ENCODE data around the gene STAT4.
"Not testable (repeated sequence)": the region's sequence is repeated elsewhere in the genome, so short reads cannot be mapped to it uniquely, and the experiment has no call there.

STAT4 gene

DNA sequence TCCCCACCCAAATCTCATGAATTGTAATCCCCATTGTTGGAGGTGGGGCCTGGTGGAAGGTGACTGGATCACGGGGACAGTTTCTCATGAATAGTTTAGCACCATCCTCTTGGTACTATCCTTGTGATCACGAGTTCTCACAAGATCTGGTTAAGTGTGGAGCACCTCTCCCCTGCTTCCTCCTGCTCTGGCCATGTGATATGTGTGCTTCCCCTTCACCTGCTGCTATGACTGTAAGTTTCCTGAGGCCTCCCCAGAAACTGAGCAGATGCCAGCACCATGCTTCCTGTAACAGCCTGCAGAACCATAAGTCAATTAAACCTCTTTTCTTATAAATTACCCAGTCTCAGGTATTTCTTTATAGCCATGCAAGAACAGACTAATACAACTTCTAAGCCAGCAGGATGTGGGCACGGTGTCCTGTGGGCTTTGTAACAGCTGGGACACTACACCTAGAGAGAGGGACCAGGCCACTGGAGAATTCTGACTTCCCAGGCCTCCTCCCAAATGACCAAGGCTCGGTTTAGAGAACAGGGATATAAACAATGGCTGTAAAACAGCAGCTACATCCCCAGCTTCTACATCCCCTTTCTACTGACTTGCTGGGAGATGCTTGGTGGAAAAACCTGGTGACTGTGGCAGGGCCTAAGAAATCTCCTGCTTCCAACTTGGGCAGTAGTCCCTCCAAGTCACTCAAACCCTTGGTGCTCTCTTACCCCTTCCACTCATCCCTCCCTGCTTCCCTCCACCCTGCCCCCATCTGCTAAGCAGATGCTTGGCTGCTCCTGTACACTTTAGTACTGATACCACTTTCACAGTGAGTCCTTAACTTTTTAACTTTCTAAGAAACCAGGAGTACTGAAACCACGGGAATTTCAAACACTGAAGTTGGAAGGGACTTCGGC lies 147.1 kb downstream of the STAT4 start:
- intact Hi-C loops (cut with DNase I), result no loop called here
- DNase-seq, result no peak

DNA sequence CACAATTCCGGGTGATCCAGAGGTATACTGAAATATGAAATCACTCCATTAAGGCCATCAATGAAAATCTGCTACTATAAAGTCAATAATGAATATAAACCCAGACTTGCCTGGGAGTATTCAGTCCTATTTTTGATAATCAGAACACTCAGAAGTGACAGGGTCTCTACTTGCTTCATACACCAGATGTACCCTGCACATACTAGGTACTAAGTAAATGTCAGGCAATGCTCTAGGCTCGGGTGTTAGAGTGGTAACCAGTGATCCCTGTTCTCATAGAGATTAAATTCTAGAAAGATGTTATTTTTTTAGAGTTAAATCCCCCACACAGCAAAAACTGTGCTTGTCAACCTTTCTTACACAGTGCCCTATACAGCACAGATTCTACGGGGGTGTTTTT lies 149.2 kb downstream of the STAT4 start:
- intact Hi-C loops (cut with DNase I), result no loop called here
- no peak for DNase-seq

DNA sequence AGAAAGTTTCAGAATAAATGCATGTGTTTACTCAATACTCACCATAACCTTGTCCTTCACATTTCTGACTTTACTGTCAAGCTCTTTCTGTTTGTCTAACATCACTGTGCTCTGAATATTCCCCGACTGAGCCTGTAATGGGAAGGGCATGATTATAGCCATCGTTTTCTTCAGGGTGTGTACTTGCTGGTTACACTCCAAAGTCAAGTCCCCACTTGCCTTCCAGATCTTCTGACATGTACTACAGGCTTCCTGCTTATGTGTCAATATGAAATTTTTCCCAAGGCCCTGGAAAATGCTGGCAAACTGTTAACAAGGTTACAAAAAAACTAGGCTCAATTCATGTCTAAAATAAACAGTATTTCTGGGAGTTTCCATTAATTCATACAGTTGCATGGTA lies 149.8 kb downstream of the STAT4 start:
- intact Hi-C loops (cut with DNase I), result no loop called here
- no peak for DNase-seq

DNA sequence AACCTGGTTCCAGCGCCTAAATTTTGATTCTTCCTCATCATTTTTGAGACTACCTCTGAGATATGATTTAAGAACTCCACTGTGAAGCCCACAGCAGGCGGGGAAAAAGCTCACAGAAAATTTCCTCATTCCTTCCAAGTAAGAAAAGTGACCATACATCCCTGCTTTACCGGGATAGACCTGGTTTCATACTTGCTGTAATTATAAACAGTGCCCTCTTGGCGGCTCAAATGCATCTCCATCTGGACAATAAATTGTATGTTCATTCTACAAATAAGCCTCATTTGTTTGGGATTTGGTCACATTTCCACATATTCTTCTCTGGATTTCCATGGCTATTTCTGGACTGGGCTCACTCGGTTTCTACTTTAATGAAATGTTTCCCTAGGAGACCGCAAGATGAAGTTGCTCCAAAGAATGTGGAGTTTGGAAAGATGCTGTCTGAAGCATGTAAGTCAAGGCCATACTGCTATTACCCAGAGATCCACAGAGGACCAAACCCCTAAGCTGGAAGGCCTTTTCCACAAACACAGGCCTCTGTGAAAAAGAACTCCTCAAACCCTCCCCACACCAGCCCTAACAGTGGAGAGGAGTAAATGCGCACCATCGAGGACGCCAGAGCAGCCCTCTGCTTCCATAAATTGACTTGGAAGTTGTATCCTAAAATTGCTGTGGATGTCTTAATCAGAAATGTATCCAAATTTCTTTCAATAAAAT lies 150.7 kb downstream of the STAT4 start:
- DNase-seq, result no peak
- intact Hi-C loops (cut with DNase I), result no loop called here

DNA sequence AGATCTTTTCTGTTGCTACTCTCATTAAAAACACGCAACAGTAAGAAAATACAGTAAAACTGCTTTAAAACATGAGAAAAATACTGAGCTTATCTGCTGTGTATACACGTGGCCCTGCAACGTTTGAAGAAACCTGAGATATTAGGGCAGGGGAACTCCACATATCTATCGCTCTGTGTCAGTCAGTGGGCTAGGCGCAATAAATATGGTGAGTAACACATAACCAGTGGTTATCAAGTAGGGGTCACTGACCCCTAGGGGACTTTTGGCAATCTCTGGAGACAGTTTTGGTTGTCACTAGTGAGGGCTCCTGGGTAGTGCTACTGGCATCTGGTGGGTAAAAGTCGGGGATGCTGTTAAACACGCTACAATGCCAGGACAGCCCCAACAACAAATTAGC lies 151.7 kb downstream of the STAT4 start:
- intact Hi-C loops (cut with DNase I), result no loop called here
- no peak for DNase-seq

DNA sequence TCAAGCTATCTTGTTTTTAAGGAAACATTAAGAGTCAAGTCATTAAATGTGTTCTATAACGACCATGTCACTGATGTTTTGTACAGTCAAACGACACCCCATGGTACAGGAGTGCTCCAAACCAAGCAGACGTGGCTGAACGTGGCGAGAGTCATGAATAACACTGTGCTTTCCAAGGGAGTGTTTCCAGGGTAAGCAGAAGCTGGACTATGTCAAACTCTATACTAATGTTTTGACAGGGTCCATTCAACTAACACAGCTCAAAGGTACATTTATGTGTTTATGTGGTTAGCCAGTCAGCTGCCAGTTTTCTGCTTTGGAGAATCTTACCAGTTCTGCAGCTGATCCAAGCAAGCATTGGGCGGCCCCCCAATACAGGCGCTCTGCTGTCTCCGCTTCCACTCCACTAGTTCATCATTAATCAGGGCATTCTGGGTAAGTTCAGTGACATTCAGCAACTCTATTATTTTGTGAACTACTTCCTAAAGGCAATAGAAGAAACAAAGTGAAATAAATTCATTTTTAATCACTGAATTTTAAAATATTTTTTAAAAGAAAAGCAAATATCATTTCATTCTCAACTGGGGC lies 153.2 kb downstream of the STAT4 start:
- DNase-seq, result no peak
- intact Hi-C loops (cut with DNase I), result no loop called here

DNA sequence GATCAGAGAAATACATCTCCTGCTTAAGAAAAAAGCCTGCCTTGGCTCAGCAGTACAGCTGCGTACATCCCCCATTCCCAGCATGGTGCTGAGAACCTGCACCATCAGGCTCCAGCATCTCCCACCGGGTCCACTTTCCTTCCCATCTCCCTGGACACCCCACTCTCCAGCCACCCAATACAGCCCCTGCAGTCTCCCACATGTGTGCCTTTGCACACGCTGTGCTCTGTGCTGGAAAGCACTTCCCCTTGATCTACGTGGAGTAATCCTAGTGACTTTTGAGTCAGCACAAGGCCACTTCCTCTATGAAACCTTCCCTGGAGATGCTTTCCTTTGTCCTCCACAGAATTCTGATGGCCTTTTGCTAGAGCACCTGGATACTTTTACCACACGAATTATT lies 153.8 kb downstream of the STAT4 start:
- DNase-seq, result no peak
- intact Hi-C loops (cut with DNase I), result no loop called here

DNA sequence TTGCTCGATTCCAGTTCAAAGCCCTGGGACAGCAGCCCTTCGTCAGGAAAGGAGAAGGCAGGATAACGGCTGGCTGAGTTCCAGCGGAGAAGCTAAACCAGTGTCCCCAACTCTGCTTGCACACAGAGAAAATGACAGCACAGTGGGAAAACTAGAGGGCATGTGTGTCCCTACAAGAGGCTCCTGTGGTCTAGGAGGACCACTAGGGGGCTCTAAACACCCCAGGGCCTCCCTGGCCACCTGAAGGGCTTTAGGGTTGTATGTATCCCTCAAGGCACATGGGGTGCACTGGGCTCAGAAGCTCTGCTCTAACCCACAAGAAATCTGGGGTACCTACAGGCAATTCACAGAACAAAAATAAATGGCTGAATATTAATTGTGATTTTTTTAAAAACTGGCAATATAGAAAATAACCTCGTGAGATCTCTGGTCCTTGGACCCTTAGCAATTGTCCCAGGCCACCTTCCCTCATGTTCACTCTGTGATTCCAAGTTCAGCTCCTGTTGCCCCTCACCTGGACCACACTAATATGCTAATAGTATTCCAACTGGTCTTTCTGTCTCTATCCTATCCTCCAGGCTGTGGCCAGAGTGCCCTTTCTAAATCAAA lies 154.4 kb downstream of the STAT4 start:
- DNase-seq, result peak in 2 of 10 donors; percentile 16 to 82
- intact Hi-C loops (cut with DNase I), result no loop called here

DNA sequence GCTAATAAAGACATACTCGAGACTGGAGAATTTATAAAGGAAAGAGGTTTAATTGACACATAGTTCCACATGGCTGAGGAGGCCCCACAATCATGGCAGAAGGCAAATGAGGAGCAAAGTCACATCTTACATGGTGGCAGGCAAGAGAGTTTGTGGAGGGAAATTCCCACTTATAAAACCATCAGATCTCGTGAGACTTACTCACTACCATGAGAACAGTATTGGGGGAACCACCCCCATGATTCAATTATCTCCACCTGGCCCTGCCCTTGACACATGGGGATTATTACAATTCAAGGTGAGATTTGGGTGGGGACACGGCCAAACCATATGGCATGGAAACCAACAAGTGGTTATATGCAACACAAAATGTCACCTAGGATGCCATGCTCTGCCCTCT lies 155.5 kb downstream of the STAT4 start:
- intact Hi-C loops (cut with DNase I); DNase-seq: not testable (repeated sequence)

DNA sequence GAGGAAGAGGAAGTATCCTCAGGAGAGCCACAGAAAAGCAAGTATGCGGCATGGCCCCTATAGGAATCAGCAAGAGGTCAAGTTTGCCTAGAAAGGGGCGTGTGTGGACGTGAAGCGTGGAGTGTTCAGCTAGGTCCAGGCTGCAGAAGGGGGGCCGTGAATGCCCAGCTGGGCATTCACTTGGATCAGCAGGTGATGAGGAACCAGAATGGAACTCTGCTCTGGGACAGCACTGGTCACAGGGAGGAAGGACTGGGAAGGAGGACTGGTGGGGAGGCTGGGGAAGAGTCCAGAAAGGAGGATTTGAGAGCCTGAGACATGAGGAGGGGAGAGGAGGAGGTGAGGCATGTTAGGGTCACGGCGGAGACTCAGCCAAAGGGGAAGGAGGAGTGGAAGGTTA lies 156.6 kb downstream of the STAT4 start:
- intact Hi-C loops (cut with DNase I), result no loop called here
- DNase-seq, result no peak

DNA sequence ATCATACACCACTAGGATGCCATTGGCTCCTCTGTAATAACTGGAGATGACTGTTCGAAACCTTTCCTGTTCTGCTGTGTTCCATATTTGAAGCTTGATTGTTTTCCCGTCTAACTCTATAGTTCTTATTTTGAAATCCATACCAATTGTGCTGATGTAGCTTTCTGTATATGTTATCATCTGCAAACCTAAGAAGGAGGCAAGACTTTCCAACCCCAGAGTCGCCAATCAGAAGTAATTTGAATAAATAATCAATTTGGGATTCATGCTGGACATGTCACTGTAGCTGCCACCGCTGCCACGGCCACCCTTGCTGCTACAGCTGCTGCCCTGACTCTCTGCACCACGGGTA lies 157.5 kb downstream of the STAT4 start:
- intact Hi-C loops (cut with DNase I), result no loop called here
- DNase-seq, result no peak

DNA sequence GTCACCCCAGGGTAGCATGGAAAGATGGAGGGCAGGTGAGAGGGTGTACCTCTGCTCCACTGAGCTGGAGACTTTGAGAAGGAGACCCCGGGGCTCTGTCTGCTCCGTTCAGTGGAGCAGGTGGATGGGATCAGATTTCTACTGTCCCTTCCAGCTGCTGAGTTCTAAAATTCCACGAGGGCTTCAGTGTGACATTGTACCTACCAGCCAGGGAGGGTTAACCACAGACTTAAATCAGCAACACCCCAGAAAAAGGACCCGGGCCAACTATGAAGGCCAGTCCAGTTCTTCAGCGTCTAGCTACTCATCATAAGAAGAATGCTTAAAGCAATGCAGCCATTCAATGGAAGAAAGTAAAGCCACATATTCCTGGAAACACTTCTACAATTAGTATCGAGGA lies 160.7 kb downstream of the STAT4 start:
- intact Hi-C loops (cut with DNase I), result no loop called here
- DNase-seq, result no peak

DNA sequence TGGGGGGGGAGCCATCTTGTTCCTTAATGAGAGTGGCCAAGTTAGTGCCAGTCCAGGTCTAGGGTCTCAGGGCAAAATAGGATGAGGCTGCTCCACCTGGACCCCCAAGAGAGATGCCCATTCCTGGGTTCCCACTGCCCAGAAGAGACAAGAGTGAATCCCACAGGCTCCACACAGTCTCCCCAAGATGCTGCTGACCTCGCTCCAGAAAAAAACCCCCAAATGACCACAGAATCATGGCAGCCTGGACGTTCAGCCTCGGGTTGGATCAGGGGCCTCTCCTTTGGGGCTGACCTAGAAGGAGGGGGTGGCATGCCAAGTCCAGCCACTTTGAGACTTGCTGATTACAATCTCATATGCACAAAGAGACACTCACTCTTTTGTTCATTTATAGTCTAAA lies 161.9 kb downstream of the STAT4 start:
- intact Hi-C loops (cut with DNase I), result no loop called here
- no peak for DNase-seq

DNA sequence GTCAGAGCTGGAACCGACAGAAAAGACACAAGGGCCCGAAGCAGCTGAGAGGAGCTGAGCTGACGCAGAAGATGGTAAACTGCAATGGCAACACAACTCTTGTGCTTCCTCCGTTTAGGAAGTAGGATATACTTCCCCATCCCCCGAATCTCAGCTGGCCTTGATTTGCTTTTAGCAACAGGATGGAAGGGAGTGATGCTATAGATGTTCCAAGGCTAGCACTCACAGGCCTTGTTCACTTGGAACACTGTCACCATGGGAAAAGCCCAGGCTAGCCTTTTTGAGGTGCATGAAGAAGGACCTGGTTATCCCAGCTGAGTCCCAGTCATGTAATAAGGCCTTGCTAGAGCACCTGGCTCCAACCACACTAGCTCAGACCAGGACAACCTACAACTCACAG lies 162.9 kb downstream of the STAT4 start:
- intact Hi-C loops (cut with DNase I), result no loop called here
- DNase-seq, result no peak

DNA sequence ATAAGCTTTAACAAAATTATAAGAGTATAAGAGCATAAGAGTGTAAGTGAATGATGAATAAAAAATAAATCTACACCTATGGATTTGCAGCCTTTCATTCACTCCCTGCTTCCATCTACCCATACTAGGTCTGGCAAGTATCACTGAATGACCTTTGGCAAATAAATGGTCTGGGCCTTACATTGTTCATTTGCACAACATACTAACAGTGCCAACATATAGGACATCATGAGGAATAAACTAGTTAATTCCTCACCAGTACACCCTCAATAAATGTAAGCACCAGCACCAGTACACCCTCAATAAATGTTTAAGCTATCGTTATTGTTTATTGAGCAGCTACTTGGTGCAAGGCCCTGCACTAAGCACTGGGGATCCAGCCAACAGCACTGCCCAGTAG lies 163.7 kb downstream of the STAT4 start:
- intact Hi-C loops (cut with DNase I), result no loop called here
- DNase-seq, result no peak

DNA sequence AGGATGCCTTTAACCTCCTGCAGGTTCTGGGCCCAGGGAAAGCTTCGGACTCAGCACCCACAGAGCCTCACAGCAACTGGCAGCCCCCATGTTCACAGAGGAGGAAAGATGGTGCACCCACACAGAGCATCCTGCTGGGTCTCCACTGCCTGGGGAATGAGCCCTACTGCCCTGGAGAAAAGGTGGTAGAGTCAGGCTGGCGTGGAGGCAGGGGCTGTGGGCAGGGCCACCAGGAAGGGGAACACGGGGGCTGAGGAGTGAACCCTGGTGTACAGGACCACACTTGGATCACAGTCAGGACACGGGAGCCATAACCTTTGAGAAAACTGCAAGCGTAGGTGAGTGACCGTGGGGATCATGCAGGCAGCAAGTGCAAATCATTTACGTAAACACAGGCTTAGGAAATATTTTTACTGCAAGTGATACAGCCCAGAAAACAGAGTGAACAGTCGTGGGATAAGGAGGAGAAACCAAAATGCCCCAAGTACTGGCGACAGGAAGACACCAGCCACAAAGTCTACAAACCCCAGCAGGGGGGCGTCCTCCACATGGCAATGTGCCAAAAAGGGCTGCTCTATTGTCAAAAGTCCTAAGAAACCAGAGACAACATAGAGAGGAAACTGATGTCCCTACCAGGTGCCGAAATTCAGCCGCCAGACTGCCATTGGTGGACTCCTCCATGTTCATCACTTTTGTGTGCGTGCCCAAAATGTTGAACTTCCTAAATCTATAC lies 164.4 kb downstream of the STAT4 start:
- intact Hi-C loops (cut with DNase I), result no loop called here

DNA sequence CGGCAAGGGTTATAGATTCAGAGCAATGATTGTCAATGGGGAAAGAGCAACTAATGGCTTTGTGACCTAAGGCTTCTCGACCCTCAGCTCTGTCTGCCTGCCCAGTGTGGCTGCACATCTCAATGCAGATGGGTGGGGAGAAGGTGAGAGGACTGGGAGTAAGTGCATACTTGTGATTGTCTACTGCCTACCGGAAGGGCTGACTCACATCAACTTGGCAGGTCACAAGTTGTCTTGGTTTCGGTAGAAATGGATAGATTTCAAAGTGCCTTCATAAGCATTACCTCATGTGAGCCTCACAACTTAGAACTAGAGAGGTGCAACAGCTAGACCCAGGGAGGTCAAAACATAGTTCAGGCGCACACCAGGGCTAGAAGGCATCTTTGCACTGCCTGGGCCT lies 166.2 kb downstream of the STAT4 start:
- intact Hi-C loops (cut with DNase I), result no loop called here
- no peak for DNase-seq

More for the DNA sequence above, 164.4 kb downstream of the STAT4 start:
- no peak for DNase-seq

DNA sequence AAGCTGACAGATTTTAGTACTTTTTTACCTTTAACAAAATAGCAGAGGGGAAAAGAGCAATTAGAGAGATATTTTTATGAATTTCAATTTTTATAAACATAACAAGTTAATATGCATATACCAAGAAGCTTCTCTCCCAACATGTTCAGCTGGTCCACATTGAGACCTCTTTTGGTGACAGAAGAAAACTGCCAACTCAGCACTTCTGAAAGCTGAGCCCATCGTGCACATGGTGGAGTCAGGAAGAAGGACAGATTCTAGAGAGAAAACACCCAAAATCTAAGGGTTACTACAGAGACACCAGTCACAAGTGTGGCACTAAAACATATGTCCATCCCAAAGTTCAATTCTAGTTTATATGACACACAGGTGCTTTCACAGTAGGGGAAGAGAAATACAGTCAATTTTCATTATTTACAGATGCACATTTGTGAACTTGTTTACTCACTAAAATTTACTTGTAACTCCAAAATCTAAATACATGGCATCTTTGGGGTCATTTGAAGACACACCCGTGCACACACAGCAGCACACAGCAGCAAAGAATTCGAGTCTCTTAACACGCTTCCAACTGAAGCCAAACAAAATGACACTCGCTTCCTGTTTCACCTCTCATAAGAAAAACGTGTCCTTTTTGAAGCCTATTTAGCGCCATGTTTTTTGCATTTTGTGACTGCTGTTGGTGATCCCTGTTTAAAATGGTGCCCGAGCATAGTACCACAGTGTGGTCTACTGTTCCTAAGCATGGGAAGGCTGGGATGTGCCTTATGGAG lies 168.3 kb downstream of the STAT4 start:
- no peak for DNase-seq
- intact Hi-C loops (cut with DNase I), result no loop called here

DNA sequence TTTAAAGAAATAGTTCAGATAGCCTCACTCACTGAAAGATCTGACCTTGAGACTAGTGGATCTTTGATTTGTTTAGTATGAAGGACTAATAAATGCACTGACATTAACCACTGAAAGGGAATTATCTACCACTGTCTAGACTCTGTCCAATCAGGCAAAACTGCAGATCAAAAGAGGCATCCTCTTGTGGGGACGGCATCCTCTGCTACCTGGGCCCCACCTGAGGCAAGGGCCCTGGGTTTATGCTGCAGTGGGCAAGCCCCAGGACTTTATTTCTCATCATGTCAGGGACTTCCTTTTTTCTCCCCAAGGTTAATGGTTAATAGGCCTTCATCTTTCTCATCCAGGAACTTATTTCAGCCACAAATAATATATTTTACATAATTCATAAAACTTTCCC lies 169.1 kb downstream of the STAT4 start:
- intact Hi-C loops (cut with DNase I), result no loop called here
- DNase-seq, result no peak

DNA sequence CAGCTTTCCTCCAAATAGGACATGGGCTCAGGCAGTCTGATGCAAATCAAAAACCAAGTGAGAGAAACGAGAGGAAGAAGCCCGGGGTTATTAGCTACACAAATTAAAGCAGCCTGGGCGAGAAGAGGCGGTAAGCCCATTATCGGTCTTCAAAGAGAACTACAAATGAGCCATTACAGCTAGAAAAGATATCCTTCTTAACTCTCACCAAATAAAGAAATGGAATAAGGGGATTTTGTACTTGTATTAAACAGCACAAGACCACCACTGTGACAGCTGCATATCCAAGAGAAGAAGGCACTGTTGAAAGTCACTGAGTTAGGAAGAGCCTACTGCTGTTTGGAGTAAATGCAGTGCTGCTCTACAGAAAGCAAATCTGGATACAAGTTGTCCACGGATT lies 169.5 kb downstream of the STAT4 start:
- DNase-seq, result no peak
- intact Hi-C loops (cut with DNase I), result no loop called here
